D721Med (cell line): Measurements from ENCODE around the gene SHOX.
"Not testable (repeated sequence)": the region's sequence is repeated elsewhere in the genome, so short reads cannot be mapped to it uniquely, and the experiment has no call there.

Experiments used
- DNase-seq: peaks from one replicate; pipeline ENCODE4 v3.0.0; 2011; ENCODE audit warnings: low spot score; ENCODE audit not compliant: insufficient read length
- FAIRE-seq: peaks from 2 replicates; lab custom pipeline; 2011; peaks lifted over from hg19 to GRCh38; lab: Jason Lieb, UNC
- TF ChIP-seq, protein P1 (sequence below): IDR thresholded peaks from 2 replicates; pipeline ENCODE4 v1.5.1; 2012; ENCODE audit warnings: mild to moderate bottlenecking, control low read depth; ENCODE audit not compliant: insufficient read depth; ENCODE audit errors: missing control alignments

The SHOX gene

DNA sequence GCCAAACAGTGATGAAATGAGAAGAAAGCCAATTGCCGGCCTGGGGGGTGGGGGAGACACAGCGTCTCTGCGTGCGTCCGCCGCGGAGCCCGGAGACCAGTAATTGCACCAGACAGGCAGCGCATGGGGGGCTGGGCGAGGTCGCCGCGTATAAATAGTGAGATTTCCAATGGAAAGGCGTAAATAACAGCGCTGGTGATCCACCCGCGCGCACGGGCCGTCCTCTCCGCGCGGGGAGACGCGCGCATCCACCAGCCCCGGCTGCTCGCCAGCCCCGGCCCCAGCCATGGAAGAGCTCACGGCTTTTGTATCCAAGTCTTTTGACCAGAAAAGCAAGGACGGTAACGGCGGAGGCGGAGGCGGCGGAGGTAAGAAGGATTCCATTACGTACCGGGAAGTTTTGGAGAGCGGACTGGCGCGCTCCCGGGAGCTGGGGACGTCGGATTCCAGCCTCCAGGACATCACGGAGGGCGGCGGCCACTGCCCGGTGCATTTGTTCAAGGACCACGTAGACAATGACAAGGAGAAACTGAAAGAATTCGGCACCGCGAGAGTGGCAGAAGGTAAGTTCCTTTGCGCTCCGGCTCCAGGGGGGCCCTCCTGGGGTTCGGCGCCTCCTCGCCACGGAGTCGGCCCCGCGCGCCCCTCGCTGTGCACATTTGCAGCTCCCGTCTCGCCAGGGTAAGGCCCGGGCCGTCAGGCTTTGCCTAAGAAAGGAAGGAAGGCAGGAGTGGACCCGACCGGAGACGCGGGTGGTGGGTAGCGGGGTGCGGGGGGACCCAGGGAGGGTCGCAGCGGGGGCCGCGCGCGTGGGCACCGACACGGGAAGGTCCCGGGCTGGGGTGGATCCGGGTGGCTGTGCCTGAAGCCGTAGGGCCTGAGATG, at the start of gene SHOX:
Gene SHOX, plus strand, starts transcription at position 180 of the 885 bp plus-strand sequence. Its CDS starts 107 bp downstream, at position 287.
- TF ChIP-seq, protein P1, sequence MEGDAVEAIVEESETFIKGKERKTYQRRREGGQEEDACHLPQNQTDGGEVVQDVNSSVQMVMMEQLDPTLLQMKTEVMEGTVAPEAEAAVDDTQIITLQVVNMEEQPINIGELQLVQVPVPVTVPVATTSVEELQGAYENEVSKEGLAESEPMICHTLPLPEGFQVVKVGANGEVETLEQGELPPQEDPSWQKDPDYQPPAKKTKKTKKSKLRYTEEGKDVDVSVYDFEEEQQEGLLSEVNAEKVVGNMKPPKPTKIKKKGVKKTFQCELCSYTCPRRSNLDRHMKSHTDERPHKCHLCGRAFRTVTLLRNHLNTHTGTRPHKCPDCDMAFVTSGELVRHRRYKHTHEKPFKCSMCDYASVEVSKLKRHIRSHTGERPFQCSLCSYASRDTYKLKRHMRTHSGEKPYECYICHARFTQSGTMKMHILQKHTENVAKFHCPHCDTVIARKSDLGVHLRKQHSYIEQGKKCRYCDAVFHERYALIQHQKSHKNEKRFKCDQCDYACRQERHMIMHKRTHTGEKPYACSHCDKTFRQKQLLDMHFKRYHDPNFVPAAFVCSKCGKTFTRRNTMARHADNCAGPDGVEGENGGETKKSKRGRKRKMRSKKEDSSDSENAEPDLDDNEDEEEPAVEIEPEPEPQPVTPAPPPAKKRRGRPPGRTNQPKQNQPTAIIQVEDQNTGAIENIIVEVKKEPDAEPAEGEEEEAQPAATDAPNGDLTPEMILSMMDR, result no peak
- FAIRE-seq (no peak), DNase-seq (no peak)

GRCh38 chrX:581066-581465, 49.5 kb upstream of the SHOX start:
- no peak for FAIRE-seq
- no peak for DNase-seq
- TF ChIP-seq, protein P1, result no peak

DNA sequence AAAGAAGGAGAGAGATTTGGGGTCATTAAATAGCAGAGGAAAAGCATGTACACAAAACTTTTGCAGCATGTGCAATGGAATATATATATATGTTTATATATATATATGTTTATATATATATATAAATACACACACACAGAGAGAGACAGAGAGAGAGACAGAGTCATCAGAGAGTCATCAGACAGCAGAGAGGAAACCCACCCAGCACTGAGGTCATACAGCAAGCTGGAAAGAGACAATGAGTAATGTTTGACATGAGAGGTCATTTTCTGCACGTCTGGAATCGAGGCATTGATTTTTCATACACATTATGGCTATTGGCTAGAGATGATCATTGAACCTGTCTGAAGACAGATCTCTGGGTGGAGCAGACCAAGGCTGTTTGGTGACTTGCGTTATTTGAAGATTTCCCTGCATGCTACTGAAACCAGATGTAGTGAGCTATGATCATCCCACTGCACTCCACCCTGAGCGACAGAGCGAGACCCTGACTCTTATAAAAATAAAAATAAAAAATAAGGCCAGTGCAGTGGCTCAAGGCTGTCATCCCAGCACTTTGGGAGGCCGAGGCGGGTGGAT, 48.8 kb upstream of the SHOX start:
- TF ChIP-seq, protein P1, result no peak
- DNase-seq, result no peak
- FAIRE-seq, result no peak

DNA sequence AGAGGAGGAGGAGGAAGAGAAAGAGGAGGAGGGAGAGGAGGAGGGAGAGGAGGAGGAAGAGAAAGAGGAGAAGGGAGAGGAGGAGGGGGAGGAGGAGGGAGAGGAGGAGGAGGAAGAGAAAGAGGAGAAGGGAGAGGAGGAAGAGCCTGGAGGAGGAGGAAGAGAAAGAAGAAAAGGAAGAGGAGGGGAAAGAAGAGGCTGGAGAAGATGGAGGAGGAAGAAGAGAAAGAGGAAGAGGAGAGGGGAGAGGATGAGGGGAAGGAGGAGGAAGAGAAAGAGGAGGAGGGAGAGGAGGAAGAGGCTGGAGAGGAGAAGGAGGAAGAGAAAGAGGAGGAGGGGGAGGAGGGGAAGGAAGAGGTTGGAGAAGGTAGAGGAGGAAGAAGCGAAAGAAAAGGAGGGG, 46.0 kb upstream of the SHOX start:
- DNase-seq (no peak), FAIRE-seq (no peak)
- TF ChIP-seq, protein P1, result no peak

GRCh38 chrX:585115-585808, 45.3 kb upstream of the SHOX start:
- no peak for DNase-seq
- TF ChIP-seq, protein P1, result no peak
- FAIRE-seq, result no peak

- DNase-seq, result no peak
- no peak for FAIRE-seq
- TF ChIP-seq, protein P1, result no peak
Observed at GRCh38 chrX:586351-586750, 44.2 kb upstream of the SHOX start.

- FAIRE-seq, DNase-seq: not testable (repeated sequence)
Observed at GRCh38 chrX:589261-589660, 41.3 kb upstream of the SHOX start.
